Choroid plexus epithelial cell (primary cell): ENCODE results near the gene SETBP1.

Source experiments
- DNase-seq: peaks from one replicate; pipeline ENCODE4 v3.0.0-alpha.2; 2010; ENCODE audit warnings: low read depth
- H3K4me3 ChIP-seq: 2 replicates; pipeline ENCODE4 v1.5.1; 2011; ENCODE audit warnings: low read depth, mild to moderate bottlenecking, control low read depth, low read length, moderate library complexity
- CTCF ChIP-seq: conservative IDR thresholded peaks from 2 replicates; pipeline ENCODE4 v1.5.1; 2011; ENCODE audit warnings: low read depth, mild to moderate bottlenecking, control low read depth, inconsistent platforms, low read length, moderate library complexity

The SETBP1 gene

DNA sequence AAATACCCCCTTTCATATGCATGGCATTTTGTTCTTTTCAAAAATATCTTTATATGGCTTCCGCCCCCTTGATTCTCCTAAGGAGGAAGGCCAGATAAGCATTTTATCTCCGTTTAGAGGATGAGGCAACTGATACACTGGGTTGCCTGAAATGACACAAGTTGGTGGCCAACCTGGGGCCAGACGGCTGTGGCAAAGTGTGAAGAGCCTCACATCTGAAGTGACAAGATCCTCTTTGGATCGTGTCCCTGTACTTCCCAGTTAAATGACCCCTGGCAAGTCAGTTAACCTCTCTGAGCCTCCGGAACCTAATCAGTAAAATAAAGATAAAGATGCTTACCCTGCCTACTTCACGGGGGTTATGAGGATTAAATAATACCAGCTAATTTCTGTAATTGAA is 4.6 kb downstream of the SETBP1 start:
- no peak for DNase-seq
- no peak for TF ChIP-seq CTCF

GRCh38 chr18:44686156-44686555 is 5.5 kb downstream of the SETBP1 start:
- no peak overlapping the region for H3K4me3 ChIP-seq
- DNase-seq: no peak
- TF ChIP-seq CTCF: no peak

More for the DNA sequence above, 4.6 kb downstream of the SETBP1 start:
- H3K4me3 ChIP-seq: no peak overlapping the region

GRCh38 chr18:44687421-44687820 is 6.7 kb downstream of the SETBP1 start:
- no peak for TF ChIP-seq CTCF
- DNase-seq: no peak

GRCh38 chr18:44689736-44690135 is 9.0 kb downstream of the SETBP1 start:
- H3K4me3 ChIP-seq: no peak overlapping the region
- DNase-seq: no peak
- TF ChIP-seq CTCF: no peak

More at GRCh38 chr18:44687421-44687820, 6.7 kb downstream of the SETBP1 start:
- H3K4me3 ChIP-seq: no peak overlapping the region

- no peak overlapping the region for H3K4me3 ChIP-seq
- no peak for DNase-seq
Observed at GRCh38 chr18:44691148-44691925, 10.6 kb downstream of the SETBP1 start.

GRCh38 chr18:44693030-44693784 is 12.5 kb downstream of the SETBP1 start:
- no peak for DNase-seq

More at GRCh38 chr18:44691148-44691925, 10.6 kb downstream of the SETBP1 start:
- TF ChIP-seq CTCF: no peak

More at GRCh38 chr18:44693030-44693784, 12.5 kb downstream of the SETBP1 start:
- no peak for TF ChIP-seq CTCF
- no peak overlapping the region for H3K4me3 ChIP-seq
